Measurements from ENCODE around the gene ADH1B. TPM values are rescaled to one million over a fixed set of nuclear protein-coding genes. Genes with fewer than 3 reads are reported as not detected.
"Not testable (repeated sequence)": the region's sequence is repeated elsewhere in the genome, so short reads cannot be mapped to it uniquely, and the experiment has no call there.

Gene ADH1B
- not detected for polyA plus RNA-seq (ENCODE audit: low read depth in 6 of 6)

GRCh38 chr4:99321241-99322191, at the start of gene ADH1B:
ADH1B (minus strand) TSS chr4:99321401; CDS start chr4:99321331, 70 bp downstream.
- Mint-ChIP-seq H3K9me3 (peaks cover 0 to 2% (median 1%) of the 10 kb centered on the region in 7 donors), H3K4me3 (no peak within 1 kb of the TSS), H3K4me1 (no peaks in the 10 kb centered on the region), H3K27ac (no peak within 1 kb of the TSS), H3K27me3 (peaks cover 0 to 7% (median 6%) of the 10 kb centered on the region in 3 donors), H3K36me3 (no peaks in the 10 kb centered on the region)
- ATAC-seq (ENCODE audit: low read depth in 2 of 2) (no peak), DNase-seq (no peak)

GRCh38 chr4:99367817-99368216, 46.6 kb upstream of the ADH1B start:
- ATAC-seq (ENCODE audit: low read depth in 2 of 2); H3K4me3 Mint-ChIP-seq; H3K27ac Mint-ChIP-seq; H3K36me3 Mint-ChIP-seq; H3K4me1 Mint-ChIP-seq; DNase-seq; H3K27me3 Mint-ChIP-seq: not testable (repeated sequence)
- H3K9me3 Mint-ChIP-seq, result peaks cover 4 to 38% (median 10%) of the 10 kb centered on the region in 7 donors

GRCh38 chr4:99366491-99366890, 45.3 kb upstream of the ADH1B start:
- DNase-seq (no peak), ATAC-seq (ENCODE audit: low read depth in 2 of 2) (no peak)
- Mint-ChIP-seq H3K4me3 (no peak overlapping the region), H3K36me3 (no peaks in the 10 kb centered on the region), H3K27me3 (peaks cover 0 to 5% (median 5%) of the 10 kb centered on the region in 3 donors), H3K4me1 (no peaks in the 10 kb centered on the region), H3K9me3 (peaks cover 2 to 25% (median 7%) of the 10 kb centered on the region in 7 donors), H3K27ac (no peak overlapping the region)

DNA sequence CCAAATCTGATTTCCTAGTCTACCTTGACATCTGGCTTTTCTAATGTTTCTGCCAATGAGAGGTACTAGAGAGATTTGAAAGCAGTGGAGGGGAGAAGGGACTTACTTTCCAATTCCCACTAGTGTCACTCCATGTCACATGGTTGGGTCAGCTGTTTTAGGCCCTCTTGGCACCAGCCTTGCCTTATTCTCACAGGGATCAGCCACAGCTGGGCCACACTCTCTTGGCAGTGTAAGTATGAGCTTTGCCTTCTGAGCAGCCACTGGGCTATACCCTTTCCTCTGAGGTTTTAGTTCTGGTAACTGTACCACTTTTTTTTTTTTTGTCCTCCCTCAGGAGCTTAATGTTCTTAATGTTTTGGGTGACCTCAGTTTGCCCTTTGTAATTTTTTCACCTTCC, 41.6 kb upstream of the ADH1B start:
- ATAC-seq (ENCODE audit: low read depth in 2 of 2) (no peak), DNase-seq (no peak)
- Mint-ChIP-seq H3K9me3 (peaks cover 2 to 28% (median 6%) of the 10 kb centered on the region in 7 donors), H3K4me3 (no peak overlapping the region), H3K4me1 (no peaks in the 10 kb centered on the region), H3K36me3 (no peaks in the 10 kb centered on the region), H3K27ac (peak overlapping the region in 1 of 6 donors; percentile 59), H3K27me3 (no peaks in the 10 kb centered on the region)

- Mint-ChIP-seq H3K9me3 (peaks cover 0 to 28% (median 6%) of the 10 kb centered on the region in 7 donors), H3K4me1 (no peaks in the 10 kb centered on the region), H3K27ac (no peak overlapping the region), H3K36me3 (no peaks in the 10 kb centered on the region), H3K4me3 (no peak overlapping the region), H3K27me3 (no peaks in the 10 kb centered on the region)
- DNase-seq (no peak), ATAC-seq (ENCODE audit: low read depth in 2 of 2) (no peak)
These were observed 40.7 kb upstream of the ADH1B start for GRCh38 chr4:99361899-99362275.

DNA sequence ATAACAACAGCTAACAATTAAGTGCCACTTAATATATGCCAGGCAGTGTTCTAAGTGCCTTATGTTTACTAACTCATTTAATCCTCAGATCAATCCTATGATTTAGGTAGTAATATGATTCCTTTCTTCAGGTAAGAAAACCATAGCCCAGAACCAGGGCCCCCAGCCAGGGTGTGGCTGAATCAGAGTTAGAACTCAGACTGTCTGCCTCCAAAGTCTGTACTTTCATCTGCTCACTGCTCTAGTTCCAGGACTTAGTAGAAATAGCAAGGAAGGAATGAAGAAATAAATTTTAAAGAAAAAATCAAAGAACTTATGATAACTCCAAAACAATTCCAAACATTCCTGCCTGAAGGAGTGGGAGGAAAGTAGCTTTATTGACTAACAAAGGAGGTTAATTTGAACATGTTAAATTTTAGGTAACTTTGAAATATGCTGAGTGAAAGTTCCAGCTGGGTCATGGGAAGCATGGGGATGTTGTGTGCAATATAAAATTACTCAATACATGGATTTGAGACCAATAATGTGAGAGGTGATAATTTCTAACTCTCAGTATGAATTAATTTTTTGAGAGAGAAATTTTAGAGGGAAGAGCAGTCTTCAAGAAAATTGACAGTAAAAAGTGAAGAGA, 40.2 kb upstream of the ADH1B start:
- Mint-ChIP-seq H3K4me1 (no peaks in the 10 kb centered on the region), H3K27me3 (no peaks in the 10 kb centered on the region), H3K36me3 (no peaks in the 10 kb centered on the region), H3K4me3 (no peak overlapping the region), H3K27ac (no peak overlapping the region), H3K9me3 (peaks cover 0 to 26% (median 6%) of the 10 kb centered on the region in 7 donors)
- ATAC-seq (ENCODE audit: low read depth in 2 of 2), result no peak
- DNase-seq, result no peak

DNA sequence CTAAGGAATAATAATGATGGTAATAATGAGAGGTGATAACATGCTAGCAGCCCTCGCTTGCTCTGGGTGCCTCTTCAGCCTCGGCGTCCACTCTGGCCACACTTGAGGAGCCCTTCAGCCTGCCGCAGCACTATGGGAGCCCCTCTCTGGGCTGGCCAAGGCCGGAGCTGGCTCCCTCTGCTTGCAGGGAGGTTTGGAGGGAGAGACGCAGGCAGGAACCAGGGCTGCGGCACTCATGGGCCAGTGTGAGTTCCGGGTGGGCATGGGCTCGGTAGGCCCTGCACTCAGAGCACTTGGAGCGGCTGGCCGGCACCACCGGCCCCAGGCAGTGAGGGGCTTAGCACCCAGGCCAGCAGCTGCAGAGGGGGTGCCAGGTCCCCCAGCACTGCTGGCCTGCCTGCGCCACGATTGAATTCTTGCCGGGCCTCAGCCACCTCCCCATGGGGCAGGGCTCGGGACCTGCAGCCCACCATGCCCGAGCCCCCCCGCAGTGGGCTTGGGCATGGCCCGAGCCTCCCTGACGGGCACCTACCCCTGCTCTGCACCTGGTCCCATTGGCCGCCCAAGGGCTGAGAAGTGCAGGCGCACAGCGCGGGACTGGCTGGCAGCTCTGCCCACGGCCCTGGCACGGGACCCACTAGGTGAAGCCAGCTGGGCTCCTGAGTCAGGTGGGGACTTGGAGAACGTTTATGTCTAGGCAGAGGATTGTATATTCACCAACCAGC, 38.4 kb upstream of the ADH1B start:
- no peaks in the 10 kb centered on the region for H3K27me3 Mint-ChIP-seq
- ATAC-seq (ENCODE audit: low read depth in 2 of 2) (no peak), DNase-seq (no peak)
- peaks cover 0 to 27% (median 10%) of the 10 kb centered on the region in 7 donors for H3K9me3 Mint-ChIP-seq
- no peak overlapping the region for H3K4me3 Mint-ChIP-seq
- H3K36me3 Mint-ChIP-seq, result no peaks in the 10 kb centered on the region
- no peak overlapping the region for H3K27ac Mint-ChIP-seq
- H3K4me1 Mint-ChIP-seq, result peaks cover 0 to 2% (median 0%) of the 10 kb centered on the region in 3 donors

DNA sequence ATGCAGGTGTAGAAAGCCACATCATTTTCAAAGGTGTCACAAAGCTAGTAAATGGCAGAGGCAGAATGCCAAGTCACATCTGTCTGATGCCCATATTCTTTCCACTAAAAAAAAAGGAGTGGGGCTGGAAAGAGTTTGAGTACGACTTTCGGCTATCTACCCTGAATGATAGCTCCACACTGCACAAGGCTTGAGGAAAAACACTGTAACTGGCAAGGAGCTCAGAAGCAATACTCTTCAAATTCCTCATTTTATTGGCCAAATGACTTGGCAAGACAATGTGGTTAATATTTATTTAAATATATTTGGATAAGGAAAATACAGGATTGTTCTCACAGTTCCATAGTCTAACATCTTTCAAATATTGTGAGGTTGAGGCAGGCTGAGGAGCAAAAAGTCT, 36.7 kb upstream of the ADH1B start:
- DNase-seq, result no peak
- ATAC-seq (ENCODE audit: low read depth in 2 of 2), result no peak
- Mint-ChIP-seq H3K27ac (no peak overlapping the region), H3K27me3 (peaks cover 0 to 2% (median 0%) of the 10 kb centered on the region in 3 donors), H3K4me1 (peaks cover 0 to 2% (median 0%) of the 10 kb centered on the region in 3 donors), H3K4me3 (no peak overlapping the region), H3K36me3 (no peaks in the 10 kb centered on the region), H3K9me3 (peaks cover 2 to 34% (median 11%) of the 10 kb centered on the region in 7 donors)

DNA sequence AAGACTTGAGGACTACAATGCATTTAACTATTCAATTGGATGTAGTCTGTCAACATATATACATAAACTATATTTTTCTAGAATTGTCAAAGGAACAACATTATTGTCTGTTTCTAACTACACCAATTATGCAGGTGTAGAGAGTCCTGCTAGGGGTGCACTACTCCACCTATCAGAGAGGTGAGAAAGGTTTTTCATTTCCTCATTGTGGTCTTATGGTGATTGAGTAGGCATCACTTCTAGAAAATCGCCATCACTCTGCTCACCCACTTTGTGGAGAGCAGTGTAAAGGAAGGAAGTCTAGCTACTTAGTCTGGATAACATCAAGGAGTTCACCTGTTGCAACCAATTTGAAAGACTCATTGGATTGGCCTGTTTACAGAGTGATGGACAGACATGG, 35.8 kb upstream of the ADH1B start:
- peaks cover 0 to 34% (median 11%) of the 10 kb centered on the region in 7 donors for H3K9me3 Mint-ChIP-seq
- no peak overlapping the region for H3K4me3 Mint-ChIP-seq
- H3K27me3 Mint-ChIP-seq, result peaks cover 0 to 6% (median 0%) of the 10 kb centered on the region in 3 donors
- peaks cover 0 to 2% (median 0%) of the 10 kb centered on the region in 3 donors for H3K4me1 Mint-ChIP-seq
- DNase-seq, result no peak
- no peaks in the 10 kb centered on the region for H3K36me3 Mint-ChIP-seq
- ATAC-seq (ENCODE audit: low read depth in 2 of 2), result no peak
- no peak overlapping the region for H3K27ac Mint-ChIP-seq

DNA sequence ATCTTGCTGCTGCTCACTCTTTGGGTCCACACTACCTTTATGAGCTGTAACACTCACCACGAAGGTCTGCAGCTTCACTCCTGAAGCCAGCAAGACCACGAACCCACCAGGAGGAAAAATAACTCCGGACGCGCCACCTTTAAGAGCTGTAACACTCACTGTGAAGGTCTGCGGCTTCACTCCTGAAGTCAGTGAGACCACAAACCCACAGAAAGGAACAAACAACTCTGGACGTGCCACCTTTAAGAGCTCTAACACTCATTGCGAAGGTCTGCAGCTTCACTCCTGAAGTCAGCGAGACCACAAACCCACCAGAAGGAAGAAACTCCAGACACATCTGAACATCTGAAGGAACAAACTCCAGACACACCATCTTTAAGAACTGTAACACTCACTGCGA, 34.9 kb upstream of the ADH1B start:
- not testable (repeated sequence) for H3K36me3 Mint-ChIP-seq; ATAC-seq (ENCODE audit: low read depth in 2 of 2); DNase-seq

DNA sequence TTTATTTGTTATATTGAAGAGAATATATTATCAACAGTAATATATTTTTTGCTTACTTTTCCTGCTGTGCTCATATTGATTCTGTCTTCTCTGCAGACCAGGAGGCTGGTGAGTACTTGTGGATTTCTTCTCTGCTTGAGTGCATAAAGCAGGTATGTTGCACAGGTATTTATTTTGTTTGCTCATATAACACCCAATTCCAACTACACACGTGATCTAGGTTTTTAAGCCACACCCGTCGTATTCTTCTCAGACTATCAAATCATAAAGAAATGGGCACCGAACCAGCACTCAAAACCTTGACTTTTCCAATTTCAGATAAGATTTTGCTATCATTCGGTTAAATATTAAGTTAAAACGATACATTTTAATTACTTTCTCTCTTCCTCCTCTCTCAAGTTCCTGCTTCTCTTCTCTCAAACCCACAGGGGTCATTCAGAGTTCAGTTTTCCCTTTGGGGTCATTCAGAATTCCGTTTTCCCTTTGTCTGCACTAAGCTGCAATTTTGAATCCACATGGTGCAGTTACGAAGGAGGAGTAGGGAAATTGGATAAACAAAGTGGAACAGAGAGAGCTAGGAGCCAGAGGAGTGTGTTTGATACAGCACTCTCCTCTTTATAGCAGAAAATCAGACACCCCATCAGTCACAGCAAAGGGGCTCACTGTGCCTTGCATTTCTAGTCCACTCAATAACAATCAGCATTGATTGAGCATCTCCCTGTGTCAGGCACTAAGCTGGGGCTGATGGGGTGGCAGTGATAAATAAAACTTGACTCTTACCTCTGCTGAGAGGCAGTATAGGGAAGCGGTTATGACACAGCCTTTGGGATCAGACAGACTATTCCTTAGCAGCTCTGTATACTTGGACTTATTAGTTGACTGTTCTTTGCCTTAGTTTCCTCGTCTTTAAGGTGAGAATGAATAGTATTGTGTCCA, 31.7 kb upstream of the ADH1B start, which contains the start of gene ADH1C:
Gene ADH1C, minus strand, starts transcription at position 145 of the 936 bp plus-strand sequence. Its CDS starts 71 bp downstream, at position 74.
- Mint-ChIP-seq H3K4me3 (no peak within 1 kb of the TSS), H3K27ac (no peak within 1 kb of the TSS), H3K36me3 (no peaks in the 10 kb centered on the region), H3K27me3 (peaks cover 0 to 6% (median 0%) of the 10 kb centered on the region in 3 donors), H3K4me1 (peaks cover 0 to 2% (median 0%) of the 10 kb centered on the region in 3 donors), H3K9me3 (peaks cover 3 to 32% (median 11%) of the 10 kb centered on the region in 7 donors)
- DNase-seq (no peak), ATAC-seq (ENCODE audit: low read depth in 2 of 2) (no peak)

More for the DNA sequence above, 34.9 kb upstream of the ADH1B start:
- not testable (repeated sequence) for H3K4me1 Mint-ChIP-seq, H3K27me3 Mint-ChIP-seq, H3K27ac Mint-ChIP-seq
- Mint-ChIP-seq H3K4me3 (peak overlapping the region in 1 of 8 donors; percentile 68), H3K9me3 (peaks cover 0 to 34% (median 11%) of the 10 kb centered on the region in 7 donors)

GRCh38 chr4:99351487-99351886, 30.3 kb upstream of the ADH1B start:
- DNase-seq (no peak), ATAC-seq (ENCODE audit: low read depth in 2 of 2) (no peak)
- peaks cover 0 to 6% (median 0%) of the 10 kb centered on the region in 3 donors for H3K27me3 Mint-ChIP-seq
- peaks cover 0 to 2% (median 0%) of the 10 kb centered on the region in 3 donors for H3K4me1 Mint-ChIP-seq
- no peak overlapping the region for H3K27ac Mint-ChIP-seq
- peaks cover 3 to 28% (median 11%) of the 10 kb centered on the region in 7 donors for H3K9me3 Mint-ChIP-seq
- no peaks in the 10 kb centered on the region for H3K36me3 Mint-ChIP-seq
- H3K4me3 Mint-ChIP-seq, result no peak overlapping the region

Measured in naive B cell (primary cell).